Calu3 (cell line): ENCODE data around the gene CACHD1. TPM values are rescaled to one million over a fixed set of nuclear protein-coding genes. Genes with fewer than 3 reads are reported as not detected.

Experiments used
- BruUV-seq: library from RNA; stranded (reverse); fragments of 400-500 nt; replicated peaks from 2 replicates; lab custom pipeline; 2021; lab: Mats Ljungman, UMichigan
- CTCF ChIA-PET: fragments of 300-600 bp; sonication (Branson Sonifier 250); formaldehyde crosslinking; loops from one replicate; lab custom pipeline; 2022; ENCODE audit warnings: antibody characterized with exemption; lab: Charles Lee
- DNase-seq: peaks from one replicate; pipeline ENCODE4 v3.0.0; 2022
- H3K27ac Mint-ChIP-seq: one replicate; pipeline ENCODE4 v1.8.0; 2022; ENCODE audit warnings: mixed read lengths; ENCODE audit not compliant: unreplicated experiment
- H3K27me3 Mint-ChIP-seq: one replicate; pipeline ENCODE4 v1.8.0; 2022; ENCODE audit warnings: mixed read lengths; ENCODE audit not compliant: unreplicated experiment
- H3K36me3 Mint-ChIP-seq: one replicate; pipeline ENCODE4 v1.8.0; 2022; ENCODE audit warnings: mild to moderate bottlenecking, moderate library complexity, mixed read lengths; ENCODE audit not compliant: insufficient read depth, unreplicated experiment
- H3K4me1 Mint-ChIP-seq: one replicate; pipeline ENCODE4 v1.8.0; 2022; ENCODE audit warnings: mild to moderate bottlenecking, low read depth, mixed read lengths; ENCODE audit not compliant: unreplicated experiment
- H3K4me3 Mint-ChIP-seq: one replicate; pipeline ENCODE4 v1.8.0; 2022; ENCODE audit warnings: mild to moderate bottlenecking, low read depth, moderate library complexity, mixed read lengths; ENCODE audit not compliant: unreplicated experiment
- H3K9me3 Mint-ChIP-seq: one replicate; pipeline ENCODE4 v1.8.0; 2022; ENCODE audit warnings: low read depth, mixed read lengths; ENCODE audit not compliant: unreplicated experiment
- CTCF ChIP-seq: fragments of 200-600 bp; IDR thresholded peaks from one replicate; pipeline ENCODE4 v1.8.0; 2022; ENCODE audit warnings: antibody characterized with exemption; ENCODE audit not compliant: unreplicated experiment
- intact Hi-C: fragments of 100-400 bp; cut with micrococcal nuclease; formaldehyde crosslinking; loops from one replicate; pipeline ENCODE4 v1.10.0; 2022; ENCODE audit not compliant: unreplicated experiment
- total RNA-seq: library from RNA; stranded (reverse); gene quantifications from 2 replicates; pipeline ENCODE4 v1.2.3, GENCODE V29; 2022

CACHD1 gene
- total RNA-seq, 1 experiment from 2014 or later: 3.5 TPM

- no TSS peak for BruUV-seq
- no peak overlapping the region for H3K4me3 Mint-ChIP-seq
Observed at GRCh38 chr1:64692911-64693310, 223.0 kb downstream of the CACHD1 start.

GRCh38 chr1:64693406-64693805 is 223.5 kb downstream of the CACHD1 start:
- Mint-ChIP-seq H3K4me3 (no peak overlapping the region), H3K4me1 (peaks cover 8% of the 10 kb centered on the region), H3K27ac (no peak overlapping the region), H3K36me3 (no peaks in the 10 kb centered on the region), H3K9me3 (no peaks in the 10 kb centered on the region), H3K27me3 (no peaks in the 10 kb centered on the region)
- no peak for DNase-seq
- intact Hi-C loops: no loop called here
- CTCF ChIA-PET: no interaction called here
- TF ChIP-seq CTCF: no peak
- BruUV-seq: no TSS peak

More at GRCh38 chr1:64692911-64693310, 223.0 kb downstream of the CACHD1 start:
- no peak for TF ChIP-seq CTCF
- Mint-ChIP-seq H3K27me3 (no peaks in the 10 kb centered on the region), H3K36me3 (no peaks in the 10 kb centered on the region), H3K9me3 (no peaks in the 10 kb centered on the region), H3K27ac (no peak overlapping the region), H3K4me1 (peaks cover 13% of the 10 kb centered on the region)
- no peak for DNase-seq
- intact Hi-C loops: no loop called here
- CTCF ChIA-PET: no interaction called here

GRCh38 chr1:64696879-64697278 is 226.9 kb downstream of the CACHD1 start:
- H3K9me3 Mint-ChIP-seq: no peaks in the 10 kb centered on the region
- BruUV-seq: no TSS peak
- no peaks in the 10 kb centered on the region for H3K36me3 Mint-ChIP-seq
- no peak for DNase-seq
- no peak for TF ChIP-seq CTCF
- H3K27ac Mint-ChIP-seq: no peak overlapping the region
- CTCF ChIA-PET: interaction anchor here (0.7 kb wide), 1 partner anchor 19 kb away, joined by 4 read pairs; no protein-coding TSS in a partner anchor
- no peaks in the 10 kb centered on the region for H3K27me3 Mint-ChIP-seq
- H3K4me1 Mint-ChIP-seq: no peaks in the 10 kb centered on the region
- intact Hi-C loops: no loop called here
- no peak overlapping the region for H3K4me3 Mint-ChIP-seq

- CTCF ChIA-PET: no interaction called here
- intact Hi-C loops: no loop called here
- Mint-ChIP-seq H3K27me3 (no peaks in the 10 kb centered on the region), H3K4me3 (no peak overlapping the region), H3K9me3 (no peaks in the 10 kb centered on the region), H3K27ac (no peak overlapping the region), H3K4me1 (no peaks in the 10 kb centered on the region), H3K36me3 (no peaks in the 10 kb centered on the region)
- no TSS peak for BruUV-seq
- no peak for TF ChIP-seq CTCF
- no peak for DNase-seq
Observed at GRCh38 chr1:64699327-64699726, 229.4 kb downstream of the CACHD1 start.
